Adrenal gland (tissue), 5 donors: ENCODE data around the gene MT1X.

Source experiments
- CTCF ChIP-seq, 6 experiments: fragments of 450-650 bp in 4 of 6; fragments of 200-600 bp in 2 of 6; sonication (generic) in 1 of 6; IDR thresholded peaks; 1 replicate in 5 of 6; 2 replicates in 1 of 6; pipeline versions ENCODE4 v1.5.1 to v1.8.0; 2016 to 2021; ENCODE audit warnings: antibody characterized with exemption in 6 of 6, mild to moderate bottlenecking in 2 of 6, moderate library complexity in 1 of 6
- POLR2A ChIP-seq, 2 donors: fragments of 450-650 bp; IDR thresholded peaks; one replicate each; pipeline ENCODE4 v1.6.1; 2017; ENCODE audit warnings: antibody characterized with exemption in 2 of 2, mild to moderate bottlenecking in 2 of 2, moderate library complexity in 1 of 2
- donor health status: DM: no; HTN: no; CAD: no.

- no peak for TF ChIP-seq CTCF (IDR thresholded peaks at IDR 0.05)
- TF ChIP-seq POLR2A (IDR thresholded peaks at IDR 0.05) = no peak
Observed at GRCh38 chr16:56732366-56732765, 50.1 kb downstream of the MT1X start.
